ENCODE measurements around the gene AGAP1. TPM values are rescaled to one million over a fixed set of nuclear protein-coding genes. Genes with fewer than 3 reads are reported as not detected.
A peak's percentile ranks its signal among the peaks of the same experiment; 100 is the strongest.

Gene AGAP1
- total RNA-seq, 1 donor from 2014 or later = 33.4 TPM

- Histone ChIP-seq H3K27ac (no peak overlapping the region), H3K4me3 (no peak overlapping the region), H3K36me3 (no peaks in the 10 kb centered on the region), H3K9me3 (no peaks in the 10 kb centered on the region), H3K4me1 (no peaks in the 10 kb centered on the region), H3K27me3 (no peaks in the 10 kb centered on the region)
- TF ChIP-seq CTCF (IDR thresholded peaks at IDR 0.05) = no peak
- ATAC-seq (no peak), DNase-seq (no peak)
- intact Hi-C loops (cut with DNase I) = no loop called here
Observed at GRCh38 chr2:236080412-236080811, 586.6 kb downstream of the AGAP1 start.

GRCh38 chr2:236081171-236081570 lies 587.3 kb downstream of the AGAP1 start:
- intact Hi-C loops (cut with DNase I) = no loop called here
- Histone ChIP-seq H3K27ac (no peak overlapping the region), H3K9me3 (no peaks in the 10 kb centered on the region), H3K4me3 (no peak overlapping the region), H3K4me1 (no peaks in the 10 kb centered on the region), H3K27me3 (no peaks in the 10 kb centered on the region), H3K36me3 (no peaks in the 10 kb centered on the region)
- no peak for ATAC-seq
- DNase-seq = peak; percentile 2
- no peak for TF ChIP-seq CTCF (IDR thresholded peaks at IDR 0.05)

- intact Hi-C loops (cut with DNase I) = no loop called here
- DNase-seq = no peak
- Histone ChIP-seq H3K4me1 (no peaks in the 10 kb centered on the region), H3K4me3 (no peak overlapping the region), H3K27ac (no peak overlapping the region), H3K36me3 (no peaks in the 10 kb centered on the region), H3K27me3 (no peaks in the 10 kb centered on the region), H3K9me3 (no peaks in the 10 kb centered on the region)
- no peak for TF ChIP-seq CTCF (IDR thresholded peaks at IDR 0.05)
- ATAC-seq = no peak
Observed at GRCh38 chr2:236082061-236082460, 588.2 kb downstream of the AGAP1 start.

- intact Hi-C loops (cut with DNase I) = no loop called here
- H3K27ac ChIP-seq = no peak overlapping the region
- H3K9me3 ChIP-seq = no peaks in the 10 kb centered on the region
- no peaks in the 10 kb centered on the region for H3K27me3 ChIP-seq
- no peak overlapping the region for H3K4me3 ChIP-seq
- ATAC-seq (no peak), DNase-seq (no peak)
- H3K36me3 ChIP-seq = no peaks in the 10 kb centered on the region
- H3K4me1 ChIP-seq = no peaks in the 10 kb centered on the region
- no peak for TF ChIP-seq CTCF (IDR thresholded peaks at IDR 0.05)
Observed at GRCh38 chr2:236083934-236084333, 590.1 kb downstream of the AGAP1 start.

GRCh38 chr2:236085211-236085610 lies 591.4 kb downstream of the AGAP1 start:
- intact Hi-C loops (cut with DNase I) = no loop called here
- no peaks in the 10 kb centered on the region for H3K27me3 ChIP-seq
- no peak overlapping the region for H3K4me3 ChIP-seq
- no peak overlapping the region for H3K27ac ChIP-seq
- H3K9me3 ChIP-seq = no peaks in the 10 kb centered on the region
- no peaks in the 10 kb centered on the region for H3K4me1 ChIP-seq
- TF ChIP-seq CTCF (IDR thresholded peaks at IDR 0.05) = no peak
- H3K36me3 ChIP-seq = no peaks in the 10 kb centered on the region
- ATAC-seq (no peak), DNase-seq (no peak)

- Histone ChIP-seq H3K4me1 (no peaks in the 10 kb centered on the region), H3K27ac (no peak overlapping the region), H3K4me3 (no peak overlapping the region), H3K27me3 (no peaks in the 10 kb centered on the region), H3K36me3 (no peaks in the 10 kb centered on the region), H3K9me3 (no peaks in the 10 kb centered on the region)
- intact Hi-C loops (cut with DNase I) = no loop called here
- DNase-seq = no peak
- TF ChIP-seq CTCF (IDR thresholded peaks at IDR 0.05) = no peak
- ATAC-seq = no peak
Observed at GRCh38 chr2:236085647-236086046, 591.8 kb downstream of the AGAP1 start.
